Measurements from ENCODE around the gene ARSD.

DNA sequence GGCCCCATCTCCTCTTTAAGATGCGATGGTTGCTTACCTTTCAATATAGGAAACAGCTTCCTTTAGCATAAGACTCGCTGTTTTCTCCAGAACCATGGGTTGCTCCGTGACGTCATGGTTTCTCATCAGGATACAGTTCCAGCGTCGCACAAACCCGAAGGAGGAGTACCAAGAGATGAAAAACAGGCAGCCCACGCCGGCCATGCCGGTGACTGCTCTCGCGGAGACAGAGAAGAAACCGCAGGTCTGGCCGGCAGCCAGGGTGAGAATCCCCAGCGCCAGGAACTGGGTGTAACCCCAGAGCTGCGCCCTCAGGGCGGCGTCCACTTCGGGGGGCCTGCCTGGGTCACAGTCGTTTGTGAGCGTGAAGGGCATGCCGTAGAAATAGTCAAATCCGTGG, 11.4 kb downstream of the ARSD start:
- no peak for TF ChIP-seq CTCF (IDR thresholded peaks at IDR 0.05)
- TF ChIP-seq POLR2A (IDR thresholded peaks at IDR 0.05) = no peak
- no peak for TF ChIP-seq POLR2AphosphoS5 (IDR thresholded peaks at IDR 0.05)

All from prostate gland (tissue), 2 donors.